GM10266 (cell line): ENCODE measurements around the gene TAL1.

Experiments used
- DNase-seq: peaks from one replicate; pipeline ENCODE4 v3.0.0; 2012; ENCODE audit errors: extremely low spot score
- TF ChIP-seq, protein P1 (sequence below): IDR thresholded peaks from 2 replicates; pipeline ENCODE4 v1.5.1; 2012; ENCODE audit warnings: mild to moderate bottlenecking, low read depth; ENCODE audit not compliant: control insufficient read depth, insufficient read depth; ENCODE audit errors: missing control alignments

The TAL1 gene

GRCh38 chr1:47215713-47216112 lies 16.3 kb downstream of the TAL1 start:
- DNase-seq, result no peak
- TF ChIP-seq, protein P1, sequence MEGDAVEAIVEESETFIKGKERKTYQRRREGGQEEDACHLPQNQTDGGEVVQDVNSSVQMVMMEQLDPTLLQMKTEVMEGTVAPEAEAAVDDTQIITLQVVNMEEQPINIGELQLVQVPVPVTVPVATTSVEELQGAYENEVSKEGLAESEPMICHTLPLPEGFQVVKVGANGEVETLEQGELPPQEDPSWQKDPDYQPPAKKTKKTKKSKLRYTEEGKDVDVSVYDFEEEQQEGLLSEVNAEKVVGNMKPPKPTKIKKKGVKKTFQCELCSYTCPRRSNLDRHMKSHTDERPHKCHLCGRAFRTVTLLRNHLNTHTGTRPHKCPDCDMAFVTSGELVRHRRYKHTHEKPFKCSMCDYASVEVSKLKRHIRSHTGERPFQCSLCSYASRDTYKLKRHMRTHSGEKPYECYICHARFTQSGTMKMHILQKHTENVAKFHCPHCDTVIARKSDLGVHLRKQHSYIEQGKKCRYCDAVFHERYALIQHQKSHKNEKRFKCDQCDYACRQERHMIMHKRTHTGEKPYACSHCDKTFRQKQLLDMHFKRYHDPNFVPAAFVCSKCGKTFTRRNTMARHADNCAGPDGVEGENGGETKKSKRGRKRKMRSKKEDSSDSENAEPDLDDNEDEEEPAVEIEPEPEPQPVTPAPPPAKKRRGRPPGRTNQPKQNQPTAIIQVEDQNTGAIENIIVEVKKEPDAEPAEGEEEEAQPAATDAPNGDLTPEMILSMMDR, result no peak

DNA sequence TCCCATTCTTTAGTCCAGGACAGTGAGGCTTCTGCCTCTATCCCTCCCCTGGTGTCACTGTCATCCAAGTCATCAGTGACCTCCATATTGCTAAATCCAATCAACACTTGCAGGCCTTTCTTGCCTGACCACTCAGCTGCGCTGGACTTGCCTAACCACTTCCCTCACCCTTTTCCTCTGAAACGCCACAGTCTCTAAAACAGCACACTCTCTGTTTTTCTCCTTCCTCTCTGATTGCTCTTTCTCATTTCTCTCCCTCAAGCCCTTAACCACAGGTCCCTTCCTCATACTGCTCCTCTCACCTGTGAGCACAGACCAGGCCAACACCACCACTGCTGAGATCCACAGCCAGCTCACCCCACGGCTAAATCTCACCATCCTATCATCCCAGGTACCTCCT lies 17.5 kb downstream of the TAL1 start:
- TF ChIP-seq, protein P1, result no peak
- DNase-seq, result no peak

DNA sequence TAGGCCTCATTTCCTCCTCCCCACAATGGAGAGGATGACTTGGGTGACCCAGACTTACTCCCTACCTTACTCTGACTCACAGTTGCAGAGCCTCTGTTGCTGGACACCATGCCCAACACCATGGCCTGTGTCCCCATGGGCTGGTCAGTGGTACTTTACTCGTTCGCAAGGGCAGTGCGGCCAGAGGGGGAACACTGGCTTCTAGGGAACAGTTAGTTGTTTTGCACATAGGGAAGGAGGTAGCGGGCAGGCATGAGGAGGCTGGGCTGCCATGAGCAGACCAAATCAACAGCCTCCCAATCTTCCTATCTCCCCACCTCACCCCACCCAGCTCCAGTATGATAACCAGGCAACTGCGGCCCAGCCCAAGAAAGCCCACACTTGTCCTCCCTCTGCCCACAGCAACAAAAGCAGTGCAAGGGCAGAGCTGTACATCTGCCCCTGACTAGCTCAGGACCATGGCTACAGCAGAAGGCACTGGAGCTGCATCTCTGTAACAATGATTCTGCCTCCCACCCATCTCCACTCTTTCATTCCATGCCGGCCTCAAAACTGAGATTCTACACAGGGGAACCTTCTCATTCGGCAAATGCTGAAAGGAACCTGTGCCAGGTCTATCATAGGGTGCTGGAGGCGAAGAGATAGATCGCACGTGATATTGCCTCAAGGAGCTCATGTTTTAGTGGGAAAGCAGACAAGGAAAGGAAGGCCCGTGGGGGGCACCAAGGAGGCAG lies 18.6 kb downstream of the TAL1 start:
- TF ChIP-seq, protein P1, result no peak
- no peak for DNase-seq

- TF ChIP-seq, protein P1, result no peak
- DNase-seq, result no peak
Measured at GRCh38 chr1:47212636-47213229, 19.3 kb downstream of the TAL1 start.

DNA sequence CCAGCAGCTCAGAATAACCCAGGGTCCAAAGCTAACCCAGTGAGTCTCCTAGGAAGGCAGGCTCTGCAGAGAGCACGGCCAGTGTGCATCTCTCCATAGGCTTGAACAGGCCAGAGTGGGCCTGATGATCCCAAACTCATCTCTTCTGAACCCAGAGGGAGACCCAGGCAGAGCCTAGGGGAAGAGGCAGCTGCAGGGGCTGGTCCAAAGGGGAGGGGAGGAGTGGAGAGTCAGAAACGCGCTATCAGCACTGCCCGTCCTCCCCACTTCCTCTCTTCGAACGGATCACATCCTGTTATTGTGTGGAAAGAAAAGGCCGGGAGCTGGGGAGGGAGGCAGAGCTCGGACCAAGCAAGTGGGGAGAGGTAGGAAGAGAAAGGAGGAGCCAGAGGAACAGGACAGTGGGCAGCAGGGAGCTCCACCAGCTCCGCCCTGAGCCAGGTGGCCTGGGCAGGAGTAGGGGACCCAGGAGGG lies 20.2 kb downstream of the TAL1 start:
- DNase-seq, result no peak
- TF ChIP-seq, protein P1, result no peak

- no peak for DNase-seq
- TF ChIP-seq, protein P1, result no peak
Measured at GRCh38 chr1:47210666-47211065, 21.4 kb downstream of the TAL1 start.

DNA sequence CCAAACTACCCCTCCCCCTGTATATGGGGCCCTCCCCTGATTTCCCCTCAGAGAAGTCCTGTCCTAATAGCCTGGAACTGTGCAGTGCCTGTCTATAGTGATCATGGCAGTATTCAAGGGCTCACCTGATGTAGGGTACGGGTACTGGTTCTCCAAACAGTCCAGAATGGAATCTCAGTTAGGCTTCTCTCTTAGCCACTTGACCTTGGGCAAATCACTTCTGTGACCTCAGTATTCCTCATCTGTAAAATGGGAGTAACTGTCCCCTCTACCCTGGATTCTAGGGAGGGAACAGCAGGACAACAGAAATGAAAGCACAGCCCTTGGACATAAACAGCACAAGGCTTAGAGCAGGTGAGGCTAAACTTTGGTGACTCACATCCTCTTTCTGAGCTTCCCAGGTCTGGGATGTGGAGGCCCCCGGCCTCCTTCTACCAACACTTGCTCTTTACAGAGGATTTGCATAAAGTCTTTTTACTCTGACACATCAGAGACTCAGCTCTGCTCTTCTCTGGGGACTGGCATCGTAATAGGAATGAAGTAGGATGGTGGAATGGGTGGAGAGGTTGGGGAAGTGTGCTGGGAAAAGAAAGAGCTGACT lies 22.2 kb downstream of the TAL1 start:
- DNase-seq, result no peak
- TF ChIP-seq, protein P1, result no peak
